GM21423 (cell line): ENCODE data around the gene FBXO33.

Experiments
- ATAC-seq: cut with Tn5 transposase; IDR thresholded peaks from one replicate; pipeline ENCODE4 v1.9.1; 2021; ENCODE audit warnings: mild to moderate bottlenecking, moderate library complexity; ENCODE audit not compliant: unreplicated experiment

FBXO33 gene

DNA sequence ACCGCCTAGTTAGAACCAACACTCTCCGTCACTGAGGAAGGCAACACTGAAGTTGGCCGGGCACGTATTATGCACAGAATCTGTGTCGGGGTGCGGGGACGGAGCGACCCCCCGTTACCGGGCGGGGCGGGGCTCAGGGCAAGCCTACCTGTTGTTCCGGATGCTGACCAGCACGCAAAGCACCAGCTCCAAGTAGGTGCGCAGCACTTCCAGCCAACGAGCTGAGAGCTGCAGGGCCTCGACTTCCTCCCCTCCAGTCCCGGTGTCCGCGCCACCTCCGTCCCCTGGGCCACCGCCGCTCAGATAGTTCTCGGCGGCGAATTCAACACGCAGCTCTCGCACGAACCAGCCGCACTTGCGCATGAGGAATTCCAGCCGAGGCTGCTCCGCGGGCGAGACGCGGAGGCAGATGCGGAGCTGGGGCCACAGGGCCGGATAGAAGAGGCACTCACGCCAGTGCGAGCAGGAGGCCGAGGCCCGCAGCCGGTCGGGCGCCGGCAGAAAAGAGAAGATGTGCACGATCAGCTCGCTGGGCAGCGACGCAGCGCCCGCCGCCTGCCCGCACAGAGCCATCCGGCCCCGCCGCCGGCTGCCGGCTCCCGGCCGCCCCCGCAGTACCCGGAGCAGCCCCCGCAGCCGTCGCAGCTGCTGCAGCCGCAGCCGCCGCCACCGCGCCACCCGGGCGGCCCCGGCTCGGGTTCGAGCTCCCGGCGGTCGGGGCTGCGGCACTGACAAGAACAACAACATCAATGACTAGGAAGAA is 636 bp downstream of the FBXO33 start:
- ATAC-seq: peak; percentile 22

DNA sequence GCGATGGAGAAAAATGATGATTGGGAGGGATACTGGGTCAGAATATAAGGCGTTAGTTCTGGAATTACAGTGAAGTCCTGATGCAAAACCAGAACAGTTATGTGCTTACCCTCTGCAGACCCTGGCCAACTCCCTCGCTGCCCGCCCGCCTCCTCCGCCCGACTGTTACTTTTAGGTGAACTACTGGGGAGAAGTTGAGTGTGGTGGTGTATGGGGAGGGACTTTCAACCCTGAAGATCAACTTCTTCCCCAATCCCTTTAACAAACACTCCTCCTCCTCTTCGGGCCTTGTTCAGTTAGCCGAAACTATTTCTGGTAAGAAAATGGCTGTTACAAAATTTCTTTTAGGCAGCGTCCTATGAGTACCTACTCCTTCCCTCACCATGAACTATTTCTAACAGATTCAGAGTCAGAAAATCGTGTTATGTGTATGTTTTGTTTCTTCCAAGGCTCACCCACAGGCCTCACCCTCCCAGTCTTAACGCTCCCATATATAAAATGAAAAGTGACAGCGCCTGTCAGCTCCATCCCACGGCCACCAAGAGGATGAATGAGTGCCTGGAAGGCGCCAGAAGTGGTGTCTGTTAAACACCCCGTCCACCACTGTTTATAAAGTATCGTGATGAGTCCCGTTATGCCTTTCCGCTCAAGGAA is 1.3 kb downstream of the FBXO33 start:
- peak; percentile 2 for ATAC-seq

DNA sequence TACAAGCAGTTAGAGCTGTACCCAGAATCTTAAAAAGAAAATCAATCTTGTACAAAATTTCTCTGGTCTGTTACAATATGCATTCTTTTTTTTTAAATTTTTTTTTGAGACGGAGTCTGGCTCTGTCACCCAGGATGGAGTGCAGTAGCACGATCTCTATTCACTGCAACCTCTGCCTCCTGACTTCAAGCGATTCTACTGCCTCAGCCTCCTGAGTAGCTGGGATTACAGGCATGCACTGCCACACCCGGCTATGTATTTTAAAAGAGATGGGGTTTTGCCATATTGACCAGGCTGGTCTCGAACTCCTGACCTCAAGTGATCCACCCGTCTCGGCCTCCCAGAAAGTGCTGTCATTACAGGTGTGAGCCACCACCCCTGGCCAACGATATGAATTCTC is 4.1 kb downstream of the FBXO33 start:
- no peak for ATAC-seq

DNA sequence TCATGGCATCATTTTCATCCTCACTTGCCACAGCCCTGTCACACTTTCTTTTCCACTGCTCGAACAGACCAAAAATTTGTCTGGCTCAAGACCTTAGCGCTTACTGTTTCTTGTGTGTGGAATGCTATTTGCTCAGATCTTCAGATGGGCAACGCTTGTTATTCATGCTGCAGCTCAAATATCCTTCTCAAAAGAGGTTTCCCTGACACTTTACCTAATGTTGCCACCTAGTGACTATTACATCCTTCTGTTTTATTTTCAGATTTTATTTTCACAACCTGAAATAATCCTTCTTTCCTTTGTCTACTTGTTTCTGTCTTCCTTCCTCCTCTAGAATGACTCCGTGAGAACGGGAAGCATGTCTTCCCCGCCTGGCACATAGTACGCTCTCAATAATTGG is 5.6 kb downstream of the FBXO33 start:
- ATAC-seq: no peak

DNA sequence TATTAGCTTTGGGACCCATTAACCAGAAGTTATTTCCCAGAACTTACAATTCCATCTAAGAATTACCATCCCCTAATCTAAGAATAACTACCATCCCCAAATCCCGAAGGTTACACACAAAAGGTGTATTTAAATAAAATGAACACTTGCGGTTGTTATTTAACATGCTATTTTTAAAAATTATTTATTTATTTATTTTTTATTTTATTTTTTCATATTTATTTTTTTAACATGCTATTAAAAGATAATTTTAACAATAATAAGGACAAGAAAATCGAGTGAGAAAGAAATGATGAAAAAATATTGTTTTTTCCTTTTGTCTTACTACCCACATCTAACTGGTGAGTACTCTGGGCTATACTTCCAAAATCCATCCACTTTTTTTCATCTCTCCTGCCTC is 6.3 kb downstream of the FBXO33 start:
- ATAC-seq: no peak

DNA sequence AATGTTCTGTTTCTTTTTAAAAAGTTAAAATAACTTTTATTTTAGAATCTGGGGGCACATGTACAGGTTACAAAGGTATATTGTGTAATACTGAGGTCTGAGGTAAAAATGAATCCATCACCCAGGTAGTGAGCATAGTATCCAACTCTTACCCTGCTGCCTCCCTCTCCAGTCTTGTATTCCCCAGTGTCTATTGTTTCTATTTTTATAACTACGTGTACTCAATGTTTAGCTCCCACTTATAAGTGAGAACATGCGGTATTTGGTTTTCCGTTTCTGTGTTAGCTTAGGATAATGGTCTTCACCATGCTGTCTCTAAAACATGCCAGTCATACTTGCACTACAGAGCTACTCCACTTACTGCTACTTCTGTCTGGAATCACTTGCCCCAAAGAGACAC is 8.4 kb downstream of the FBXO33 start:
- no peak for ATAC-seq

DNA sequence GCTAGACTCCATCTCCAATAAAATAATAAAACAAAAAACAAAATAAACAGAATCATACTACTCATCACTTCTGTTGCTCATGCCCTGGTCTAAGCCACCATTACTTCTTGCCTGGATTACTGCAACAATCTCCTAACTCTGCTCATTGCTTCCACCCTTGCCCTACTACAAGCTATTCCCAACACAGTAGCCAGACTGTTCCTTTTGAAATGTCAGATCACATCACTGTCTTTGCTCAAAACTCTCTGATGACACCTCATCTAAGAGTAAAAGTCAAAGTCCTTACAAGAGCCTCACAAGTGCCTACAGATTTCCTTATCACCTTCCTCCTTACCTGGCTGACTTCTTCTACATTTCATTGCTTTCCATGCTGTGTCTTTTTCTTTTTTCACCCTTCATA is 10.0 kb downstream of the FBXO33 start:
- ATAC-seq: no peak

DNA sequence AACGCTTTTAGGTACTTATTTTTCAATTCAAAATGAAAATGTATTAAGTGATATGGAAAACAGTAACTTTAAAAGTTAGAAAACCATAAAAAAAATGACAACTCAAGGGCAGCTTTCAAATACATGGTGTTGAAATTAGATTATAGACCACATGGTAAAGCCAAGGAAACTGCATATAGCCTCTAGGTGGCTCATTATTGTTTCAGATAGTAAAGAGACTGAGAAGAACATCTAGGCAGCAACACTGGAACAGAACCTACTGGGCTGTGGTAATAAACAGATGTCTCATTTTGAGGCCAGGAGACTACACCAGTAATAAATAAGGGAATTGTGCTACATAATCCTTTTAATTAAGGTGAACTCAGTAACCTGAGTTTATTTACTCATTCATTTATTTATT is 13.0 kb downstream of the FBXO33 start:
- ATAC-seq: no peak

DNA sequence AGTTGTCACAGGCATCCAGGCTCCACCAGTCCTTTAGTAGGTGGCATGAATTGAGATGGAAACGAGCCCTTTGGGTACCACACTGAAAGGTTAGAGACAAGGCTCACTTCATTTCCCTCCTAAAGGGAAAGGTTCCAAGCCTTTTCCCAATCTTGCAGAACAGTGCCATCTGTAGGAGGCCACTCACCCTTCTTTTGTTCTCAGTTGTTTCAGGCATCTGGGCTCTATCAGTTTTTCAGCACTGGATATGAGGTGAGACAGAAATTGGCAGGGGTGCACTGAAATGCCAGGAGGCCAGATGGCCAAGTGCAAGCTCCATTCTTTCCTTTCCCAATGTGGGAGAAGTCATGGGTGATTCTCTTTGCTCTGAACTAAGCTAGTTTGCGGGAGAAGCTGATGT is 15.2 kb downstream of the FBXO33 start:
- ATAC-seq: no peak

DNA sequence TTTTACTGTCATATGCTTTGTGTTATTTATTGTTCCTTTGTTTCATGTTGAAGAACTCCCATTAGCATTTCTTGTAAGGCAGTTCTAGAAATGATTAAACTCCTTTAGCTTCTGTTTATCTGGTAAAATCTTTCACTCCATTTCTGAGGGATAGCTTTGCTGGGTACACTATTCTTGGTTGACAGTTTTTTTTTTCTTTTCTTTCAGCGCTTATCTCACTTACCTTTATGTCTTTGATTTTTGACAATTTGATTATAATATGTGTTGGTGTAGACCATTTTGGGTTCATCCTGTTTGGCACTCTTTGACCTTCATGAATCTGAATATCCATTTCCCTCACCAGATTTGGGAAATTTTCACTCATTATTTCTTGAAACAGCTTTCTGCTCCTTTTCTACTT is 16.2 kb downstream of the FBXO33 start:
- ATAC-seq: no peak

DNA sequence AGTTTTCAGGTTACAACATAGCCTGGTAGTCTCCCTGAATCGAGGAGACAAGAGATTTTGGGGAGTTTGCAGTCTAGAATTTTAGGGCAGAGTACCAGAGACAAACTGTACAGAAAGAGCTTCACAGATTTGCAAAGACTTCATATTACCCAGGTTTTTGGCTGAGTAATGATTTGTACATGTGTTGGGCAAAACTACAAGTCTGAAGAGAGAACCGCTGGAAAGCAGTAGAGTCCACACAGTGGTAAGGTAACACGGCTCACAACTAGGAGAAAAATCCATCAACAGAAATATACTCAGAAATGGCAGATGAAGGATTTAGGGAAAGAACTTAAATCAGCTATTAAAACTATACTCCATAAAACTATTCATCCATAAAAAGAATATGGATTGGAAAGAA is 25.7 kb downstream of the FBXO33 start:
- no peak for ATAC-seq

DNA sequence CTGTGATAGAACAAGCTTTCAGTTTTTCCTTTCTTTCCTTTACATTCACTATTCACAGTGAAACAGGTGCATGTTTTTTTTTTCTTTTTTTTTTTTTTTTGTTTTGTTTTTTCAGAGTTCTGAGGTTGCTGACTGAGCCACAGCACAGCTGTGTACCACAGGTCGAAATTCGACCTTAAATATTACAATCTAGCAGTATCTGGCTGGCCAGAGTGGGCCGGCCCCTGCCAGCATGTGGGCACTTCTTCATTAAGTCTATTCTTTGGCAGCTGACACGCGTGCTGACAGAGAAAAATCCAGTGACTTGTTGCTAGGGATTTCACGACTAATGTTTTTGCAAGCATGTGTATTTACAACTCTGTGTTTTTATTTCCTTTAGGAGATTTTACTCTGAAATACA is 33.9 kb downstream of the FBXO33 start:
- ATAC-seq: no peak

DNA sequence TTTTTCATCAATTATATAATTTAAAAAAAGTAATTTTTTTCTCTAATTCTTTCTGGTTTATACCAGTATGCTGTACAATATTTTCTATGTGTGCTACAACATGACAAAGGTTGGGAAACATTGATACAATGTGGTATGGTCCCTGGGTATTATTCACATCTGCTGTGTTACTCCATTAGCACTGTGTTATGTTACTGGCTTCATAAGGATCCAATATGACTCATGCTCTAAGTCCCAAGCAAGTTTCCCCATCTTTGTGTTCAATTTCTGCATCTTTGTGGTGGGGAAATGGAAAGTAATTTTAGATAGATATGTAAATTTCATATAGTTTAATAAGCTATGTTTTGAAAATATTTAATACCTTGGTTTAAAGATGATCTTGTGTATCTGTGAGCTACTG is 35.8 kb downstream of the FBXO33 start:
- ATAC-seq: no peak

DNA sequence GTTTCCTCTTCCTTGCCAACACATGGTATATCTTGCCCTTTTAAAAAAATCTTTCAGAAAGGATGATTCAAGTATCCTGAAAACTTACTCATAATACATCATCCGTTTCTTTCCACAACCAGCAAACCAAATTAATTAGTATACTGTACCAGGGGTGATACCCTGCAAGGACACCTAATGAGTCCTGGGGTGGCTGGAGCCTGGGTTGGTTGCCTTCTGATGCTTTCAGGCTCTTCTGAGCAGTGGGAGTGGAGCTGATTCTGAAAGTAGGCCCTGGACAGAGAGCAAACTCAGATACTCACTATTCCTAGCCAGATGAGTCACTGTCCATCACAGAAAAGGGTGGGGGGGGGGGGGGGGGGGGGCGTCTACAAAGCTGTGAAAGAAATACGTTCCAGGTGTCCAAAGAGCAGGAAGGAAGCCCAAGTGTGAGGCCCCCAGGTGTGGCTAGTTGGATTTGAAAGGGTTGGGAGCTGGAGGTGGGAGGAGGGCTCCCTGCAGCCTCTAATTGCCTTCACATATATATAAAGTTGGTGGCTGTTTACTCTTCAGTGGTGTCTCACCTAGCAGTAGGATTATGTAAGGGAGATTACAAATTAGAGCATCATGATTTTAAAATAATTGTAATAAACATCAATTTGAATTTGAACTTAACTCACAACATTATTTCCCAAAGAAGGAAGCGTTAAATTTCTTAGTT is 36.5 kb downstream of the FBXO33 start:
- ATAC-seq: no peak

DNA sequence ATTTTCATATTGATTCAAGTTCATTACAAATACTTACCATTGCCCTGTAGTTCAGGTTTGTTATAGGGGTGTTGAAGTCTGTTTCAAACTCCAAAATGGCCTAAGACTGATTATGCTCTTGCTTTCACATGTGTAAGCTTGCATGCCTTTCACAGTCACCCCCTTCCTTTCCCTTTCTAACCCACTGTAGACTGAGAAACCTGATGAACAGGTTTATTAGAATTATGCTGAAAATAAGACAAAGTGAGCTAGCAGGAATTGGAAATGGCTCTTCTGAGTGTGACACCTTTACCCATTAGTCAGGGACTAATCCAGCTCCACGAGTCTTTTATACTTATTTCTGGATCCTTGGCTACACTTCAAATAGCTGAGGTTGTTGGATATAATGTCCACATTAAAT is 38.9 kb downstream of the FBXO33 start:
- ATAC-seq: no peak

DNA sequence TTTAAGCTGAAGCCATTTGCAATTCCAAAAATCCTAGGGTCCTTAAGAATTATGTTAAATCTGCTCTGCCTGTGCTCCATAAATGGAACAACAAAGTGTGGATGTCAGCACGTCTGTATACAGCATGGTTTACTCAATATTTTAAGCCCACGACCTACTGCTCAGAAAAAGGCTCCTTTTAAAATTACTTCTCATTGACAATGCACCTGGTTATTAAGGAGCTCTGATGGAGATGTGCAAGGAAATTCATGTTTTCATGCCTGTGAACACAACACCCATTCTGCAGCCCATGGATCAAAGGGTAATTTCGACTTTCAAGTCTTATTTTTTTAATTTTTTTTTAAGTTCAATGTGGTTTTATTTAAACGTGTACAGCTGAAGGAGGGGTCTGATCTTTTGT is 48.1 kb downstream of the FBXO33 start:
- ATAC-seq: no peak

DNA sequence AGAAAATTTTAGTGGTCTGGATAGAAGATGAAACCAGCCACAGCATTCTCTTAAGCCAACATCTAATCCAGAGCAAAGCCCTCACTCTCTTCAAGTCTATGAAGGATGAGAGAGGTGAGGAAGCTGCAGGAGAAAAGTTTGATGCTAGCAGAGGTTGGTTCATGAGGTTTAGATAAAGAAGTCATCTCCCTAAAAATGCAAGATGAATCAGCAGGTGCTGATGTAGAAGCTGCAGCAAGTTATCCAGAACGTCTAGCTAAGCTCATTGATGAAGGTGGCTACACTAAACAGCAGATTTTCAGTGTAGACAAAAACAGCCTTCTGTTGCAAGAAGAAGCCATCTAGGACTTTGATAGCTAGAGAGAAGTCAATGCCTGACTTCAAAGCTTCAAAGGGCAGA is 48.5 kb downstream of the FBXO33 start:
- ATAC-seq: no peak

DNA sequence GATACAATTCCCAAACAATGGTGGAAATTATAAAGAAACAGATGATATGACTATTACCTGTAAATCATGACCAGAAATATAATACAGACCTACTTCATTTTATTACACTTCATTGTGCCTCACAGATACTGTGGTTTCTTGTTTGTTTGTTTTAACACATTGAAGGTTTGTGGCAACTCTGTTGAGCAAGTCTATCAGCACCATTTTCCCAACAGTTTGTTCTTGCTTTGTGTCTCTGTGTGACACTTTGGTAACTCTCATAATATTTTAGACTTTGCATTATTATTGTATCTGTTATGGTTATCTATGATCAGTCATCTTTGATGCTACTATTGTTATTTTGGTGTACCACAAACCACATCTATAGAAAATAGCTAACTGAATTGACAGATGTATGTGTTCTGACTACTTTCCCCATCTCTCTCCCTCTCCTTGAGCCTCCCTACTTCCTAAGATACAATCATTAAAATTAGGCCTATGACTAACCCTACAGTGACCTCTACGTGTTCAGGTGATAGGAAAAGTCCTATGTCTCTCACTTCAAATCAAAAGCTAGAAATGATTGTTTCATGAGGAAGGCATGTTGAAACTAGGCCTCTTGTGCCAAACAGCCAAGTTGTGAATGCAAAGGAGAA is 49.1 kb downstream of the FBXO33 start:
- peak; percentile 74 for ATAC-seq

DNA sequence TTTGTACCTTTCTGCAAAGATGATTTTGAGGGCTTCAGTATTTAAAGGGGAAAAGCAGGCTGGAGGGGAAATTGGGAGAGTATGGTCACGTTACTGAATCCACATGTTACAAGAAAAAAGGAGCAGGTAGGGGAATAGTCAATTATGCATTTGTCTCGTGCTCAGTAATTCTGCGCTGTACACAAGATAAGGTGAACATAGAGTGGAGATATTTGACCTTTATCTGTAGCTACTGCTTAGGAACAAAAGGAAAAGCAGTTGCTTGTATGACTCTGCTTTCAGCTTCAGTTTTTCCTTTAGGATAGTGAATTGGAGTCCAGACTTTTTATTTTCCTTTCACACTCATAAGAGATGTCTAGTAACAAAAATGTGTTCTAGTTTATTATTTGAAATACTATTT is 49.8 kb downstream of the FBXO33 start:
- no peak for ATAC-seq

DNA sequence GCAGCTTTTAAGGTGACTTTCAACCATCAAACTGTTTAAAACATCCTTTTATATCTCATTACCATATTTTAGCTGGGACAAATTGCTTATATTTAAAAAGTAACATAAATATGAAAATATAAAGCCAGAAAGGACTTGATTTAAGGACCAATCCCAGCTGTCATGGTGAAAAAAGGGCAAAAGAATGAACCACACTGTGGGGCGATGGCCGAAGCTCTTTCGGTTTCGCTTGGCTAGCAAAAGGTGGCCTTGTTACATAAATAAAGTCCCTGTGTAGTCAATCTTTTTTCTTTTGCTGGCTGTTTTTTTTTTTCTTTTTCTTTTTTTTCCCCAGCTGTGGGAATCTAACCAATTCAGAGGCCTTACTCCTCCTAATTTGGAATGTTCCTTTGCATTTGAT is 50.9 kb downstream of the FBXO33 start:
- ATAC-seq: no peak

DNA sequence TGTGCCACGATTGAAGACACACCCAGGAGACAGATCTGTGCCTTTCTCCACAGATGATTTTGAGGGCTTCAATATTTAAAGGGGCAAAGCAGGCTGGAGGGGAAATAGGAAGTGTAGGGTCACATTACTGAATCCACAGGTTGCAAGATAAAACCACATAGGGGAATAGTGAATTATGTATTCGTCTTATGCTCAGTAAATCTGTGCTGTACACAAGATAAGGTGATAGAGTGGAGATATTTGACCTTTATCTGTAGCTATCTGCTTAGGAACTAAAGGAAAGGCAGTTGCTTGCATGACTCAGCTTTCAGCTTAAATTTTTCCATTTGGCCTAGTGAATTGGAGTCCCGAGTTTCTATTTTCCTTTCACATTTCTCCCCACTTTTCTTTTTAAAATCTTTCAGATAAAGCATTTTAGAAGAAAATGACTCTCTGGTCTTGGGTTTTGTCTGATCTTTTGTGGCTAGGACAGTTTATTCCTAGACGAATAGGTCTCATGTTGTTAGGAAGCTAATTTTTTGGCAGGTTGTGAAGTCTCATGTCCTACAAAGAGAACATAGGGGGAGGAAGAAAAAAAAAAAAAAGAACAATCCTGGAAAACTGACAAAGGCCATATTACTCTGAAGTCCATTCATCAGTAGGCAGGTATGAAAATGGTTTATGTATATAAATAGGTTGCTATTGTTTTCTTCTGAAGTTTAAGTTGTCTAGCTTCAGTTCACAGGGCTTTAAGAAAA is 55.4 kb downstream of the FBXO33 start:
- ATAC-seq: no peak
